HEK293 (cell line): Measurements from ENCODE around the gene ALAD.
A peak's percentile ranks its signal among the peaks of the same experiment; 100 is the strongest.

Experiments
- BCL6B ChIP-seq: fragments of 450-650 bp; formaldehyde crosslinking; IDR thresholded peaks from 2 replicates; pipeline ENCODE4 v1.5.1; 2017; ENCODE audit warnings: missing biosample characterization, missing genetic modification characterization
- GFI1B ChIP-seq: fragments of 450-650 bp; formaldehyde crosslinking; IDR thresholded peaks from 2 replicates; pipeline ENCODE4 v1.5.1; 2016; ENCODE audit warnings: missing biosample characterization, missing genetic modification characterization
- GLI4 ChIP-seq: fragments of 450-650 bp; formaldehyde crosslinking; IDR thresholded peaks from 2 replicates; pipeline ENCODE4 v1.5.1; 2016; ENCODE audit warnings: missing biosample characterization, missing genetic modification characterization
- HOXC10 ChIP-seq: sonication (generic); formaldehyde crosslinking; IDR thresholded peaks from 2 replicates; pipeline ENCODE4 v1.8.1; 2023; ENCODE audit warnings: mild to moderate bottlenecking, missing genetic modification reagents
- INSM2 ChIP-seq: fragments of 450-650 bp; formaldehyde crosslinking; IDR thresholded peaks from 2 replicates; pipeline ENCODE4 v1.5.1; 2016; ENCODE audit warnings: missing biosample characterization, missing genetic modification characterization
- KLF1 ChIP-seq: fragments of 450-650 bp; formaldehyde crosslinking; IDR thresholded peaks from 2 replicates; pipeline ENCODE4 v1.5.1; 2016; ENCODE audit warnings: missing biosample characterization, missing genetic modification characterization
- KLF8 ChIP-seq: fragments of 450-650 bp; formaldehyde crosslinking; IDR thresholded peaks from 2 replicates; pipeline ENCODE4 v1.5.1; 2016; ENCODE audit warnings: missing biosample characterization, missing genetic modification characterization
- OSR2 ChIP-seq: fragments of 450-650 bp; formaldehyde crosslinking; IDR thresholded peaks from 2 replicates; pipeline ENCODE4 v1.5.1; 2016; ENCODE audit warnings: missing biosample characterization, missing genetic modification characterization
- SP3 ChIP-seq: fragments of 450-650 bp; formaldehyde crosslinking; IDR thresholded peaks from 2 replicates; pipeline ENCODE4 v1.5.1; 2016; ENCODE audit warnings: missing biosample characterization, missing genetic modification characterization
- TRIM28 ChIP-seq: IDR thresholded peaks from 2 replicates; pipeline ENCODE4 v1.6.1; 2011; ENCODE audit warnings: low read length, control low read depth, borderline replicate concordance
- YY2 ChIP-seq: fragments of 450-650 bp; formaldehyde crosslinking; IDR thresholded peaks from 2 replicates; pipeline ENCODE4 v1.5.1; 2016; ENCODE audit warnings: missing biosample characterization, missing genetic modification characterization
- ZBTB6 ChIP-seq: fragments of 450-650 bp; formaldehyde crosslinking; IDR thresholded peaks from 2 replicates; pipeline ENCODE4 v1.5.1; 2017; ENCODE audit warnings: missing biosample characterization, missing genetic modification characterization
- ZBTB7A ChIP-seq: fragments of 450-650 bp; formaldehyde crosslinking; IDR thresholded peaks from 2 replicates; pipeline ENCODE4 v1.5.1; 2016; ENCODE audit warnings: low read depth, missing biosample characterization, missing genetic modification characterization
- ZEB2 ChIP-seq: fragments of 450-650 bp; formaldehyde crosslinking; IDR thresholded peaks from 2 replicates; pipeline ENCODE4 v1.5.1; 2016; ENCODE audit warnings: missing biosample characterization, missing genetic modification characterization
- ZFP3 ChIP-seq: fragments of 450-650 bp; formaldehyde crosslinking; IDR thresholded peaks from 2 replicates; pipeline ENCODE4 v1.5.1; 2016; ENCODE audit warnings: low read depth, missing biosample characterization, missing genetic modification characterization
- ZFP37 ChIP-seq: fragments of 450-650 bp; formaldehyde crosslinking; IDR thresholded peaks from 2 replicates; pipeline ENCODE4 v1.5.1; 2016; ENCODE audit warnings: missing biosample characterization, missing genetic modification characterization
- ZFP69B ChIP-seq: fragments of 450-650 bp; formaldehyde crosslinking; IDR thresholded peaks from 2 replicates; pipeline ENCODE4 v1.5.1; 2016; ENCODE audit warnings: missing biosample characterization, missing genetic modification characterization
- ZIC2 ChIP-seq: fragments of 450-650 bp; formaldehyde crosslinking; IDR thresholded peaks from 2 replicates; pipeline ENCODE4 v1.5.1; 2016; ENCODE audit warnings: missing biosample characterization, missing genetic modification characterization
- ZNF114 ChIP-seq: fragments of 450-650 bp; formaldehyde crosslinking; IDR thresholded peaks from 2 replicates; pipeline ENCODE4 v1.5.0; 2017; ENCODE audit warnings: missing biosample characterization, missing genetic modification characterization
- ZNF121 ChIP-seq: fragments of 450-650 bp; formaldehyde crosslinking; IDR thresholded peaks from 2 replicates; pipeline ENCODE4 v1.5.1; 2016; ENCODE audit warnings: missing biosample characterization, missing genetic modification characterization
- ZNF133 ChIP-seq: fragments of 450-650 bp; formaldehyde crosslinking; IDR thresholded peaks from 2 replicates; pipeline ENCODE4 v1.5.1; 2016; ENCODE audit warnings: missing biosample characterization, missing genetic modification characterization
- ZNF155 ChIP-seq: fragments of 450-650 bp; formaldehyde crosslinking; IDR thresholded peaks from 2 replicates; pipeline ENCODE4 v1.5.1; 2016; ENCODE audit warnings: missing biosample characterization, missing genetic modification characterization
- ZNF157 ChIP-seq: fragments of 450-650 bp; formaldehyde crosslinking; IDR thresholded peaks from 2 replicates; pipeline ENCODE4 v1.5.1; 2016; ENCODE audit warnings: missing biosample characterization, missing genetic modification characterization
- ZNF169 ChIP-seq: fragments of 450-650 bp; formaldehyde crosslinking; IDR thresholded peaks from 2 replicates; pipeline ENCODE4 v1.5.1; 2016; ENCODE audit warnings: missing biosample characterization, missing genetic modification characterization
- ZNF175 ChIP-seq: fragments of 450-650 bp; formaldehyde crosslinking; IDR thresholded peaks from 2 replicates; pipeline ENCODE4 v1.5.1; 2016; ENCODE audit warnings: missing biosample characterization, missing genetic modification characterization
- ZNF2 ChIP-seq: fragments of 450-650 bp; formaldehyde crosslinking; IDR thresholded peaks from 2 replicates; pipeline ENCODE4 v1.5.1; 2016; ENCODE audit warnings: missing biosample characterization, missing genetic modification characterization
- ZNF202 ChIP-seq: fragments of 450-650 bp; formaldehyde crosslinking; IDR thresholded peaks from 2 replicates; pipeline ENCODE4 v1.5.1; 2016; ENCODE audit warnings: missing biosample characterization, missing genetic modification characterization, borderline replicate concordance
- ZNF214 ChIP-seq: fragments of 450-650 bp; formaldehyde crosslinking; IDR thresholded peaks from 2 replicates; pipeline ENCODE4 v1.5.1; 2017; ENCODE audit warnings: missing biosample characterization, mild to moderate bottlenecking, missing genetic modification characterization, borderline replicate concordance
- ZNF335 ChIP-seq: fragments of 450-650 bp; formaldehyde crosslinking; conservative IDR thresholded peaks from 2 replicates; pipeline ENCODE4 v1.5.1; 2016; ENCODE audit warnings: missing biosample characterization, missing genetic modification characterization
- ZNF350 ChIP-seq: fragments of 450-650 bp; formaldehyde crosslinking; IDR thresholded peaks from 2 replicates; pipeline ENCODE4 v1.5.0; 2017; ENCODE audit warnings: missing biosample characterization, mild to moderate bottlenecking, missing genetic modification characterization
- ZNF404 ChIP-seq: fragments of 450-650 bp; formaldehyde crosslinking; IDR thresholded peaks from 2 replicates; pipeline ENCODE4 v1.5.1; 2017; ENCODE audit warnings: missing biosample characterization, missing genetic modification characterization
- ZNF530 ChIP-seq: fragments of 450-650 bp; formaldehyde crosslinking; IDR thresholded peaks from 2 replicates; pipeline ENCODE4 v1.5.1; 2016; ENCODE audit warnings: low read depth, missing biosample characterization, missing genetic modification characterization
- ZNF544 ChIP-seq: fragments of 450-650 bp; formaldehyde crosslinking; IDR thresholded peaks from 2 replicates; pipeline ENCODE4 v1.5.0; 2017; ENCODE audit warnings: missing biosample characterization, missing genetic modification characterization
- ZNF561 ChIP-seq: fragments of 450-650 bp; IDR thresholded peaks from 2 replicates; pipeline ENCODE4 v1.5.1; 2018; ENCODE audit warnings: missing biosample characterization, missing genetic modification characterization, borderline replicate concordance
- ZNF580 ChIP-seq: fragments of 450-650 bp; formaldehyde crosslinking; IDR thresholded peaks from 2 replicates; pipeline ENCODE4 v1.5.1; 2016; ENCODE audit warnings: missing biosample characterization, missing genetic modification characterization
- ZNF701 ChIP-seq: fragments of 450-650 bp; formaldehyde crosslinking; IDR thresholded peaks from 2 replicates; pipeline ENCODE4 v1.5.1; 2016; ENCODE audit warnings: missing biosample characterization, missing genetic modification characterization
- ZNF768 ChIP-seq: fragments of 450-650 bp; formaldehyde crosslinking; IDR thresholded peaks from 2 replicates; pipeline ENCODE4 v1.5.1; 2018; ENCODE audit warnings: missing biosample characterization, mild to moderate bottlenecking, missing genetic modification characterization
- ZNF792 ChIP-seq: fragments of 450-650 bp; formaldehyde crosslinking; IDR thresholded peaks from 2 replicates; pipeline ENCODE4 v1.5.1; 2016; ENCODE audit warnings: missing biosample characterization, missing genetic modification characterization

ALAD gene

GRCh38 chr9:113410207-113410864, 9.3 kb upstream of the ALAD start, which contains the start of the genes C9orf43 and POLE3 (continued):
- TF ChIP-seq ZNF202 (tag by site-specific recombination) (no peak), ZNF335 (tag by site-specific recombination) (peak; percentile 83), ZNF544 (no peak), ZNF580 (tag by site-specific recombination) (peak; percentile 72; the same call in 1 of the 2 replicates), ZEB2 (tag by site-specific recombination) (peak; percentile 81), ZBTB7A (tag by site-specific recombination) (no peak), ZFP3 (tag by site-specific recombination) (no peak), ZNF169 (tag by site-specific recombination) (no peak), HOXC10 (CRISPR knock-in tag) (no peak), ZFP69B (tag by site-specific recombination) (peak; percentile 82), ZNF792 (tag by site-specific recombination) (no peak), ZNF175 (tag by site-specific recombination) (no peak), ZNF768 (tag by site-specific recombination) (no peak), KLF1 (tag by site-specific recombination) (peak; percentile 81), ZNF133 (tag by site-specific recombination) (no peak), ZNF121 (tag by site-specific recombination) (no peak), ZNF2 (tag by site-specific recombination) (no peak), ZFP37 (tag by site-specific recombination) (peak; percentile 19; the same call in 1 of the 2 replicates), ZNF561 (peak; percentile 32; the same call in 1 of the 2 replicates), ZNF350 (tag by site-specific recombination) (no peak), KLF8 (tag by site-specific recombination) (peak; percentile 95), ZNF701 (no peak), GFI1B (tag by site-specific recombination) (no peak), ZBTB6 (tag by site-specific recombination) (no peak), YY2 (tag by site-specific recombination) (peak; percentile 64; the same call in 1 of the 2 replicates), ZNF530 (tag by site-specific recombination) (no peak), ZNF155 (tag by site-specific recombination) (no peak), GLI4 (tag by site-specific recombination) (0 out of 2 replicates have a peak, but pooled peaks have one; percentile 57), ZNF157 (no peak), ZNF214 (no peak), SP3 (tag by site-specific recombination) (peak; percentile 91), ZNF114 (tag by site-specific recombination) (no peak), ZNF404 (tag by site-specific recombination) (no peak), OSR2 (0 out of 2 replicates have a peak, but pooled peaks have one; percentile 8), INSM2 (peak; percentile 82), ZIC2 (peak; percentile 62; the same call in 1 of the 2 replicates), BCL6B (no peak), TRIM28 (no peak)
